Measurements from ENCODE around the gene ATG14.

- TF ChIP-seq EZH2 (IDR thresholded peaks at IDR 0.05) (no peak), FOXP2 (optimal IDR thresholded peaks at IDR 0.05; ENCODE audit: control extremely low read depth, extremely low read length, insufficient read depth) (no peak)
These were observed 39.8 kb upstream of the ATG14 start for GRCh38 chr14:55451398-55451797.
